ENCODE measurements around the gene LDLRAD1. TPM values are rescaled to one million over a fixed set of nuclear protein-coding genes. Genes with fewer than 3 reads are reported as not detected.

LDLRAD1 gene
- total RNA-seq, 1 donor from 2014 or later = not detected

Other genes with a start within 250 kb of the LDLRAD1 start
- gene NDC1, start 179.9 kb downstream of the LDLRAD1 start, total RNA-seq = 23.3 and 35.1 TPM in 2 replicates
- gene YIPF1, start 128.4 kb downstream of the LDLRAD1 start, total RNA-seq = 24.7 and 30.3 TPM in 2 replicates
- gene DIO1, start 124.0 kb downstream of the LDLRAD1 start, total RNA-seq = not detected in 2 replicates
- gene IFT25, start 72.5 kb downstream of the LDLRAD1 start, total RNA-seq = 20.5 and 23.7 TPM in 2 replicates
- 38.6 and 40.8 TPM in 2 replicates for gene LRRC42, start 71.8 kb downstream of the LDLRAD1 start, total RNA-seq
- gene TMEM59, start 35.0 kb upstream of the LDLRAD1 start, total RNA-seq = 227 and 426 TPM in 2 replicates
- 2.1 and 5.3 TPM in 2 replicates for gene TCEANC2, start 35.4 kb upstream of the LDLRAD1 start, total RNA-seq
- not detected in 2 replicates for gene CDCP2, start 134.8 kb upstream of the LDLRAD1 start, total RNA-seq
- 2.6 and 6.0 TPM in 2 replicates for gene CYB5RL, start 181.8 kb upstream of the LDLRAD1 start, total RNA-seq
- 33.3 and 44.8 TPM in 2 replicates for gene MRPL37, start 182.0 kb upstream of the LDLRAD1 start, total RNA-seq

All from renal cortical epithelial cell (primary cell).